GM19395 (cell line): ENCODE measurements around the gene GAPT.
"Not testable (repeated sequence)": the region's sequence is repeated elsewhere in the genome, so short reads cannot be mapped to it uniquely, and the experiment has no call there.

ENCODE experiments used
- ATAC-seq: cut with Tn5 transposase; IDR thresholded peaks from one replicate; pipeline ENCODE4 v1.9.1; 2021; ENCODE audit warnings: mild to moderate bottlenecking, moderate library complexity; ENCODE audit not compliant: unreplicated experiment

GAPT gene

GRCh38 chr5:58503390-58504046 is 12.3 kb downstream of the GAPT start:
- ATAC-seq = no peak

DNA sequence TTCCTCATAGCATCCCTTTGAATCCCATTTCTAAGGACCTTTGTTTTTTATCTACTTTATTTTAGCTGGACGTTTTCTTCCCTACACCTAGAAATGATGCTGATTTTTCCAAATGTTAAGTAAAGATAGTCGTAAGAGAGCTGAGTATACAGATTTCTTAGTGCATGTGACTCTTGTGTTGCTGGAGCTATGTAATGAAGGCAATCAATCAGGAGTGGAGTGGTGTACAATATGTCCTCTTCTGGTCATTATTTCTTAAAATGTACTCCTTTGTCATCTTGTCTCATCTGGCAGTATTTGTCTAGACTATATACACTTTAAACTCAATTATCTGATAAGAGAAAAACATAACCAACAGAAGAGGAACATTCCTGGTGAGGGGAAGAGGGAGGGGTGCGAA is 13.5 kb downstream of the GAPT start:
- ATAC-seq = no peak

GRCh38 chr5:58505502-58505901 is 14.3 kb downstream of the GAPT start:
- peak; percentile 21 for ATAC-seq

- peak; percentile 87 for ATAC-seq
These were observed 14.9 kb downstream of the GAPT start for GRCh38 chr5:58505971-58506640.

GRCh38 chr5:58507715-58508114 is 16.5 kb downstream of the GAPT start:
- no peak for ATAC-seq

DNA sequence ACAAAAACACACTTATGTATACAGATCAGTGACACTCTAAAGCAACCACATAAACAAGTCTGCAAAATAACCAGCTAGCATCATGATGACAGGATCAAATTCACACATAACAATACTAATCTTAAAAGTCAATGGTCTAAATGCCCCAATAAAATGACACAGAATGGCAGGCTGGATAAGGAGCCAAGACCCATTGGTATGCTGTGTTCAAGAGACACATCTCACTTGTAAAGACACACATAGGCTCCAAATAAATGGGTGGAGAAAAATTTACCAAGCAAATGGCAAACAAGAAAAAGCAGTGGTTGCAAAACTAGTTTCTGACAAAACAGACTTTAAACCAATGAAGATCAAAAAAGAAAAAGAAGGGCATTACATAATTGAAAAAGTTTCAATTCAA is 26.0 kb downstream of the GAPT start:
- no peak for ATAC-seq

- ATAC-seq = no peak
These were observed 32.7 kb downstream of the GAPT start for GRCh38 chr5:58523956-58524355.

- no peak for ATAC-seq
These were observed 33.3 kb downstream of the GAPT start for GRCh38 chr5:58524571-58524970.

GRCh38 chr5:58530942-58531490 is 39.8 kb downstream of the GAPT start:
- no peak for ATAC-seq

- not testable (repeated sequence) for ATAC-seq
These were observed 50.7 kb downstream of the GAPT start for GRCh38 chr5:58541935-58542334.

- no peak for ATAC-seq
These were observed 51.5 kb downstream of the GAPT start for GRCh38 chr5:58542709-58543108.

- ATAC-seq = no peak
These were observed 52.5 kb downstream of the GAPT start for GRCh38 chr5:58543723-58544122.

DNA sequence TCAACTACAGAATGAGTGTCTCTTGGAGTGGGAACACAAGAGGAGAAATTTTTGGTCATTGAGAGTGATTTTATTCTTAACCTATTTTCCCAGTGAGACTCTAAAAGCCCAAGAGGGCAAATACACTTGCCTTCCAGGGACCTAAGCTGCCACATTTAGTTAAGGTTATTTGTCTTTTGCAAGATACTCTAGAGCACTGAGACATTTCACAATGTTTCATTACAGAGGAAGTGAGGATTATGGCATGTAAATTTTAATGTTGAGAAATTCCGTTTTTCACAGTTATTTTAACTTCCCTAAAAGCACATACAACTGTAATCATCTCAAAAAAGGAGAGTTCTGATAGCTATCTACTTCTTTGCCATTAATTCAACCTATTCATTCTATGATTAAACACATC is 53.0 kb downstream of the GAPT start:
- ATAC-seq = no peak

- no peak for ATAC-seq
These were observed 53.7 kb downstream of the GAPT start for GRCh38 chr5:58544926-58545325.

DNA sequence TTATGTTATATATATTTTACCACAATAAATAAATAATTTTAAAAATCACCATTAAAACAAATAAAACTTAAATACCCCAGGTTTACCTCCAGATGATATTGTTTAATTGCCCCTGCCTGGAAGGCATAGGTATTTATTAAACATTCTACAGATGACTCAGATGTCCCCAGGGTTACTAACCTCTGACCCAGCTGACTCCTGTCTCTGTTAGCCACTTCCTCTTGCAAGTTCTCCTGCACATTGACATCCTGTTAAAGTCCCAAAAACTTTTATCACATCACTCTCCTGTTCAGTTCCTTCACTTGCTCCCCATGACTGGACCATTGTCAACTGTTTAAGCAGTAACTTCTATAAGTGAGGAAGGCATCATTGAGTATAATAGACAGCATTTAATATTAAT is 54.7 kb downstream of the GAPT start:
- peak; percentile 97 for ATAC-seq
